Dendritic cell treated with granulocyte-macrophage colony-stimulating factor and Interleukin-4, amounts not matched to agents 40 ng/mL and 50 ng/mL, for 4 days (primary cell): Measurements from ENCODE around the gene NUP50.

Source experiments
- H3K27ac Mint-ChIP-seq: one replicate; pipeline ENCODE4 v1.8.0; 2022; ENCODE audit warnings: mild to moderate bottlenecking, mixed read lengths
- H3K27me3 Mint-ChIP-seq: one replicate; pipeline ENCODE4 v1.8.0; 2022; ENCODE audit warnings: mild to moderate bottlenecking, mixed read lengths
- H3K36me3 Mint-ChIP-seq: one replicate; pipeline ENCODE4 v1.8.0; 2022; ENCODE audit warnings: low read depth, mixed read lengths
- H3K4me1 Mint-ChIP-seq: one replicate; pipeline ENCODE4 v1.8.0; 2022; ENCODE audit warnings: low read depth, mixed read lengths
- H3K4me3 Mint-ChIP-seq: one replicate; pipeline ENCODE4 v1.8.0; 2022; ENCODE audit warnings: mild to moderate bottlenecking, moderate library complexity, mixed read lengths
- H3K9me3 Mint-ChIP-seq: one replicate; pipeline ENCODE4 v1.8.0; 2022; ENCODE audit warnings: mixed read lengths
- intact Hi-C: fragments of 100-400 bp; cut with micrococcal nuclease; formaldehyde crosslinking; loops from one replicate; pipeline ENCODE4 v1.15.0; 2022

NUP50 gene, protein sequence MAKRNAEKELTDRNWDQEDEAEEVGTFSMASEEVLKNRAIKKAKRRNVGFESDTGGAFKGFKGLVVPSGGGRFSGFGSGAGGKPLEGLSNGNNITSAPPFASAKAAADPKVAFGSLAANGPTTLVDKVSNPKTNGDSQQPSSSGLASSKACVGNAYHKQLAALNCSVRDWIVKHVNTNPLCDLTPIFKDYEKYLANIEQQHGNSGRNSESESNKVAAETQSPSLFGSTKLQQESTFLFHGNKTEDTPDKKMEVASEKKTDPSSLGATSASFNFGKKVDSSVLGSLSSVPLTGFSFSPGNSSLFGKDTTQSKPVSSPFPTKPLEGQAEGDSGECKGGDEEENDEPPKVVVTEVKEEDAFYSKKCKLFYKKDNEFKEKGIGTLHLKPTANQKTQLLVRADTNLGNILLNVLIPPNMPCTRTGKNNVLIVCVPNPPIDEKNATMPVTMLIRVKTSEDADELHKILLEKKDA

DNA sequence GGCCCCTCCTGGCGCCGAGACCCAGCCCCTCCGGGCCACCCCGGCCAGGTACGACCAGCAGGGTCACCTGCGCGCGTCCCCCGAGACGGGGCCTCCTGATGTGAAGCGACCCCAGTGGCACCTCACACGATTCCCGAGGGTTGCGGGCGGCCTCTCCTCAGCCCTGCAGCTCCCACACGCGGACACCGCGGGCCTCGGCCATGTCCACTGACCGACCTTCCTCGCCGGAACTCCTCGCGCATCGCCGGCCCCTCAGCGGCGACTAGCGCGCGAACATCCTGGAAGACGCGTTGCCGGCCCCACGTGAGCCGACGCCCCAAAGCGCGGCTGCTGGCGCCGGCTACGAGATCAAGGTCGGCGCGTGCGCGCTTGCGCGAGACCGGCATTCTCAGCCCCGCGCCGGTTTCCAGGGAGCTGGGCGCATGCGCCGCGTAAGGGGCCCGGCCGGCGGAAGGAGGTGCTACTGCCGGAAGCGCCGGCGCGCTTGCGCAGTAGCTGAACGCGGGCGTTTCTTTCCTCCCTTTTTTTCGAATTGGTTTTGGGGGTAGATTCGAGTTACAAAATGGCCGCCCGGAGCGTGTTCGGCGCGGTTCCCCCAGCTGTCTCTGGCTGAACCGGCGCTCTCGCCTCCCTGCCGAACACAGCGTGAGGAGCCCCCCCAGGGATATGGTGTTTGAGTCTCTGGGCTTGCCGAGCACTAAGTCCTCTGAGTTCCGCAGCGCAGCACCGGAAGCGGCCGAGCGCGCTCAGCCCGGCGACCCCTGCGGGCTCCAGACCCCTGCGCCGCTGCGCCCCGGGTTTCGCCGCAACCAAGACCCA is at the start of gene NUP50:
Gene NUP50, plus strand, starts transcription at position 475 of the 819 bp plus-strand sequence. CDS start 4,253 bp downstream, outside the sequence.
- no peaks in the 10 kb centered on the region for H3K27me3 Mint-ChIP-seq
- H3K27ac Mint-ChIP-seq, result peak within 1 kb of the TSS; percentile 92
- H3K9me3 Mint-ChIP-seq, result no peaks in the 10 kb centered on the region
- peaks cover 67% of the 10 kb centered on the region for H3K4me1 Mint-ChIP-seq
- peak within 1 kb of the TSS; percentile 91 for H3K4me3 Mint-ChIP-seq
- intact Hi-C loops, result no loop called here
- H3K36me3 Mint-ChIP-seq, result peaks cover 37% of the 10 kb centered on the region

DNA sequence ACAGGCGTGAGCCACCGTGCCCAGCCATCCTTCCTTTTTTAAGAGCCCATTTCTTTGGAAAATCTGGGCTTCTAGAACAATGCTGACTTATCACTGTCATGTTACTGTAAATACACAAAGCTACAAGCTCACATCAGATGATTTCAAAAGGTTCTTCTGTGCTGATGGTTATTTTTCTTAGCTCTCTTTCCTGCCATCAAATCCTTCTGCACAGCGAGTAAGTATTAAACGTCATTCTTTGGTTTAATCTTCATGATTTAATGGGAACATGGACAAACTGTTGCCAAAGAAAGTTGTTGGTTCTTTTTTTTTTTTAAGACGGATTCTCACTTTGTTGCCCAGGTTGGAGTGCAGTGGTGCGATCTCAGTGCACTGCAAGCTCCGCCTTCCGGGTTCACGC is 43.3 kb upstream of the NUP50 start:
- H3K4me3 Mint-ChIP-seq, result no peak overlapping the region
- H3K27me3 Mint-ChIP-seq, result peaks cover 16% of the 10 kb centered on the region
- H3K9me3 Mint-ChIP-seq, result peaks cover 9% of the 10 kb centered on the region
- H3K4me1 Mint-ChIP-seq, result no peaks in the 10 kb centered on the region
- no peaks in the 10 kb centered on the region for H3K36me3 Mint-ChIP-seq
- no peak overlapping the region for H3K27ac Mint-ChIP-seq
- intact Hi-C loops, result no loop called here

DNA sequence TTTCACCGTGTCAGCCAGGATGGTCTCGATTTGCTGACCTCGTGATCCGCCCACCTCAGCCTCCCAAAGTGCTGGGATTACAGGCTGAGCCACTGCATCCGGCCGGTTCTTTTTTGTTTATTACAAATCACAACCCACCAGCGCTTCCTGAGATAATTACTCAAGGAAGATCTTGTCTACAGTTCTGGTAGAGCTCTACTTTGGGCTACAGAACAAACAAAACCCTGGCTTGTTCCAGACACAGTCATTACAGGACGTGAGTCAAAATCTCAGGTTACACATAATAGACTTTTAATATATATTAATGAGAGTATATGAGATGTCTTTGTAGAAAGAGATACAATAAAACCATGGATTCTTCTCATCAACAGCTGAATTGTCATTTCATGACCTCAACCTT is 42.8 kb upstream of the NUP50 start:
- Mint-ChIP-seq H3K27ac (no peak overlapping the region), H3K27me3 (peaks cover 15% of the 10 kb centered on the region), H3K9me3 (peaks cover 9% of the 10 kb centered on the region), H3K4me1 (no peaks in the 10 kb centered on the region), H3K4me3 (no peak overlapping the region), H3K36me3 (no peaks in the 10 kb centered on the region)
- intact Hi-C loops, result no loop called here

DNA sequence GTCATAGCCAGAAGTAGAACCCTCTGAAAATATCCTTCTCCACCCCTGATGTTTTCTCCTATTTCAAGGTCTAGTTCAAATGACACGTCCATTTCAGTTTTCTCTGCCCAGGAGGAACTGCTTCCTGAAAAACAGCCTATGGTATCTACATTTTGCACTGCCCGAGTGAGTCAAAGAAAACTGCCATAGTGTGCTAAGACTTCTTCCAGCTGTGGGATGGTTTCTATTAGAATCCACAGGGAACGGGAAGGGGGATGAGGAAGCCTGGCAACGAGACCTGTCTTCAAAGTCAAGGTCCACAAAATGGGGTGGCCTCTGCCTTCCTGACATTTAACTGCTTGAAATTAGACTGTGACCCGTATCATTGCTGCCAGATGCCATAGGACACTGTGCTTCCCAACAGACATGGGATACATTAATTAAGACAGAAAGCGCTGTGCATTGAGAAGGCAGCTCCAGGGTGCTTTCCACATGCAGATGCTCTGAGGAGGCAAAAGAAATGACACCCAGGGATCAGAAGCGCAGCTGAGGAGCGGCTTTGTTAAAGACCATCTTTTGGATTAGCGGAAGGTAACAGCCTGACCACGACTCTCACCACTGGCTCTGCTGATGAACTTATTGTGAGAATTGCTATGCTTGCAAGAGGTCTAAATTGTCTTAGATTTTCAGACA is 39.4 kb upstream of the NUP50 start:
- intact Hi-C loops, result no loop called here
- Mint-ChIP-seq H3K9me3 (no peaks in the 10 kb centered on the region), H3K36me3 (no peaks in the 10 kb centered on the region), H3K4me1 (peaks cover 5% of the 10 kb centered on the region), H3K4me3 (no peak overlapping the region), H3K27ac (no peak overlapping the region), H3K27me3 (peaks cover 10% of the 10 kb centered on the region)

DNA sequence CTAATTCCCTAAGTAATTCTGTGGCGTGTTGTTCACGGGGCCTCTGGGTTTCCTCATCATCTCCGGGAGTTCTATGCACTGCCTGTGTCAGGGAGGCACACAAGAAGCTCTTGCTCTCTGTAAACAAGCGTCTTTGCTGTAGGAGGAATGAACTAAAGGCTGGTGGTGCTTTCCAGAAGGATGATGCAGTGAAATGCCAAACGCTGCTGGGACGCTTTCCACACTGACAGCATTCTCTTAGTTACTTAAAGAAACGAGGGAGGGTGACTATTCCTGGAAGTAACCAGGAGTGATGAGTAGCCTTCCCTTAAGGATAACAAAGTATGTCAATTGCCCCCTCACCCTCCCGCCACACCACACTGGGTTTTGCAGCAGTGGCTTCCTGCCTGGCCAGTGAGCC is 38.5 kb upstream of the NUP50 start:
- H3K4me3 Mint-ChIP-seq, result no peak overlapping the region
- H3K9me3 Mint-ChIP-seq, result no peaks in the 10 kb centered on the region
- intact Hi-C loops, result no loop called here
- peaks cover 13% of the 10 kb centered on the region for H3K4me1 Mint-ChIP-seq
- H3K27me3 Mint-ChIP-seq, result peaks cover 9% of the 10 kb centered on the region
- H3K27ac Mint-ChIP-seq, result no peak overlapping the region
- H3K36me3 Mint-ChIP-seq, result no peaks in the 10 kb centered on the region

DNA sequence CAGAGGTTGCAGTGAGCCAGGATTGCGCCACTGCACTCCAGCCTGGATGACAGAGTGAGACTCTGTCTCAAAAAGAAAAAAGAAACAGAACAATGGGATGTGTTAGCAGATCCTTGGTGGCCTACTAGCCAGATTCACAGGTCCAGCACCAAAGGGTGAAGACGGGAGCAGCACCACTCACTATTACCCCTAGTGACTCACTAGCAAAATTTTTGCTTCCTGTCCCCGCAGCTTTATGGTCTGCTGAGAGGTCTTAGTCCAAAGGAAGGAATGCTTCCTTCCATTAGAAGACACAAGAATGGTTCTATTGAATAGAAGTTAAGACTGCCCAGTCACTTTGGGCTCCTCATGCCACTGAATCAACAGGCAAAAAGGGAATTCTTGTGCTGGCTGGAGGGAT is 35.9 kb upstream of the NUP50 start:
- Mint-ChIP-seq H3K27ac (peak overlapping the region; percentile 45), H3K27me3 (peaks cover 5% of the 10 kb centered on the region), H3K36me3 (peaks cover 6% of the 10 kb centered on the region), H3K9me3 (no peaks in the 10 kb centered on the region), H3K4me1 (peaks cover 40% of the 10 kb centered on the region), H3K4me3 (no peak overlapping the region)
- intact Hi-C loops, result no loop called here

DNA sequence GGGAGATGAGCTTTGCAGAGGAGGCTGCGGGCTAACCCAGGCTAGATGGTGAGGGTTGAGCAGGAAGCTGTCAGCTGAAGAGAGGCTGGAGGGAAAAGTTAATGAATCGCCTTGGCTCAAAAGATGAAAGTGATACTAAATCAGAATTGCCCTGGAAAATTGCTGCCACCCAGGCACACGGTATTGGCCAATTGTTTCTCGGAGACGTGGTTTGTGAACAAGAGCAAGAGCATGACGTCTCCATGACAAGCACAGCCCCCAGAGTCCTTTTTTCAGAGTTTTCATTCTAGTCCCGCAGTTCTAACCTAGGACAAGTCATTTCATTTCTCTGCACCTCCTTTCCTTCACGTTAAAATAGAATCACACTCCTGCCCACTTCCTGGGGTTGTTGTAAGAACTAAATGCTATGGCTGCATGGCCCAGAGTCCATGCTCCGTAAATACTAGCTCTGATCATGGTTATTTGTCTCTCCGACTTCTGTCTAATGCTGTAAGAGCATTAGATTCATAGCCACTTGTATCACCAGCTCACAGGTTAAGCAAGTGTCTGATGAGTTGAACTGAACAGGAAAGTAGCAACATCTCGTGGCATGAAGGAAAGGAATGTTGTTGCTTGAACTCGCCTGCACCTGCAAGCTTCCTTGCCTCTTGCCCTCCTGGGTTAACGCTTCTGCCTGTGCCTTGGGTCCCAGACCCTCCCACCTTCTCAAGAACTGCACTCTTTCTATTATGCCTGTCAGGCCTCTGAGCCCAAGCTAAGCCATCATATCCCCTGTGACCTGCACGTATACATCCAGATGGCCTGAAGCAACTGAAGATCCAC is 33.8 kb upstream of the NUP50 start:
- Mint-ChIP-seq H3K27me3 (peaks cover 2% of the 10 kb centered on the region), H3K27ac (peak overlapping the region; percentile 42), H3K36me3 (peaks cover 19% of the 10 kb centered on the region), H3K9me3 (peaks cover 9% of the 10 kb centered on the region), H3K4me3 (no peak overlapping the region), H3K4me1 (peaks cover 40% of the 10 kb centered on the region)
- intact Hi-C loops, result no loop called here

DNA sequence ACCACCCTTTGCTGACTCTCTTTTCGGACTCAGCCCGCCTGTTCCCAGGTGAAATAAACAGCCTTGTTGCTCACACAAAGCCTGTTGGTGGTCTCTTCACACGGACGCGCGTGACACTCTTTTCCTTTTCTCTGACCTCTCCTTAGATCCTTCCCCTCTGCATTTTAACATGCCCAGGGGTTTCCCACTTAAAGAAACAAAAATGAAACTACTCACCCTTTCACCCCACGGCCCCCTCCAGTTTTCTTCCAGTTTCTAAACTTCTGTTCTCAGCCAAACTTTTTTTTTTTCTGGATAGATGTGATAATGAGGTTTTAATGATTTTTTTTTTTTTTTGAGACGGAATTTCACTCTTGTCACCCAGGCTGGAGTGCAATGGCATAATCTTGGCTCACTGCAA is 32.8 kb upstream of the NUP50 start:
- intact Hi-C loops, result no loop called here
- peaks cover 21% of the 10 kb centered on the region for H3K36me3 Mint-ChIP-seq
- no peaks in the 10 kb centered on the region for H3K27me3 Mint-ChIP-seq
- H3K4me3 Mint-ChIP-seq, result peak overlapping the region; percentile 10
- peaks cover 9% of the 10 kb centered on the region for H3K9me3 Mint-ChIP-seq
- peaks cover 40% of the 10 kb centered on the region for H3K4me1 Mint-ChIP-seq
- peak overlapping the region; percentile 42 for H3K27ac Mint-ChIP-seq

DNA sequence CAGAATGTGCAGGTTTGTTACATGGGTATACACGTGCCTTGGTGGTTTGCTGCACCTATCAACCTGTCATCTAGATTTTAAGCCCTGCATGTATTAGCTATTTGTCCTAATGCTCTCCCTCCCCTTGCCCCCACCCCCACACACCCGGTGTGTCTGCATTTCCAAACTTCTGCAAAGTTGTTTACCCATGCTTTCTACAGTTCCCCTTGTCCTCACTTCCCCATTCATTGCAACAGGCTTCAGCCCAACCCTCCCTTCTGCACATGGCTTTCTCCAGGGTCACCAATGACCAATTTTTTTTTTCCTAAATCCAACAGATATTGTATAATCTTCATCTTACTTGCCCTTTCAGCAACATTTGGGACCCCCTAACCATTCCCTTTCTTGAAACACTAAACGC is 32.0 kb upstream of the NUP50 start:
- peaks cover 21% of the 10 kb centered on the region for H3K36me3 Mint-ChIP-seq
- H3K27me3 Mint-ChIP-seq, result no peaks in the 10 kb centered on the region
- H3K27ac Mint-ChIP-seq, result peak overlapping the region; percentile 82
- intact Hi-C loops, result no loop called here
- peaks cover 9% of the 10 kb centered on the region for H3K9me3 Mint-ChIP-seq
- H3K4me3 Mint-ChIP-seq, result no peak overlapping the region
- H3K4me1 Mint-ChIP-seq, result peaks cover 40% of the 10 kb centered on the region

DNA sequence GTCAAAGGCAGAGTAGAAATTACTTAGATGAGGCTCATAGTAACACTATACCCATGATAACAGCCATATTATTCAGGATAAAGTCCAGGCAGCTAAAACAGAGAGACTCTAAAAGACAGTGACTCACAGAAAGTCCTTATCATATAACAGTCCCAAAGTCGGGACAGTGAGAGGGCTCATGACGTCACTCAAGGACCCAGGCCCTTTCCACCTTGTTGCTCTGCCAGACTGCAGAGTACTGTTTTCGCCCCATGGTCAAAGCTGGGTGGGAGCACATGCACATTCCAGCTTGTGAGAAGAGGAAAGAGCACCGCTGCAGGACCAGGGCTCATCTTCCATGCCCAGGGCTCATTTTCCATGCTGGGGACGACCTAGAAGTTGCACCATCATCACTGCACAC is 29.4 kb upstream of the NUP50 start:
- intact Hi-C loops, result no loop called here
- H3K36me3 Mint-ChIP-seq, result peaks cover 28% of the 10 kb centered on the region
- no peak overlapping the region for H3K4me3 Mint-ChIP-seq
- H3K9me3 Mint-ChIP-seq, result peaks cover 9% of the 10 kb centered on the region
- no peak overlapping the region for H3K27ac Mint-ChIP-seq
- H3K27me3 Mint-ChIP-seq, result no peaks in the 10 kb centered on the region
- H3K4me1 Mint-ChIP-seq, result peaks cover 35% of the 10 kb centered on the region

DNA sequence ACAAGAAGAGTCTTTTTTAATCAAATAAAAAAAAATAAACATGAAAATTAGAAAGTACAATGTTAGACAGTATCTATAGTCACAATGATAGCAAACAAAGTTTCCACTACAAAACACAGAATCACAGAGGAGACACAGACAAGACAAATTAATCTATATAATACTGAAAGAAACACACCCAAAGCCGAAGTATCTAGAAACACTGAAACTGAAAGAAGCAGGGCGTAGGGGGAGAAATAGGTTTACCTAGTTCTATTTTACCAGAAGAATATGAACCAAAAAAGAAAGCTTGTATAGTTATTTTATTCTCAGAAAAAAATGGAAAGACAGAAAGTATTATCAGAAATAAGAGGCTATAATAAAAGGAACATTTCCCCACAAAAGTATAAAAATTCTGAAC is 27.1 kb upstream of the NUP50 start:
- H3K27me3 Mint-ChIP-seq, result no peaks in the 10 kb centered on the region
- no peak overlapping the region for H3K4me3 Mint-ChIP-seq
- intact Hi-C loops, result no loop called here
- peaks cover 9% of the 10 kb centered on the region for H3K9me3 Mint-ChIP-seq
- peaks cover 13% of the 10 kb centered on the region for H3K4me1 Mint-ChIP-seq
- peaks cover 39% of the 10 kb centered on the region for H3K36me3 Mint-ChIP-seq
- H3K27ac Mint-ChIP-seq, result no peak overlapping the region

DNA sequence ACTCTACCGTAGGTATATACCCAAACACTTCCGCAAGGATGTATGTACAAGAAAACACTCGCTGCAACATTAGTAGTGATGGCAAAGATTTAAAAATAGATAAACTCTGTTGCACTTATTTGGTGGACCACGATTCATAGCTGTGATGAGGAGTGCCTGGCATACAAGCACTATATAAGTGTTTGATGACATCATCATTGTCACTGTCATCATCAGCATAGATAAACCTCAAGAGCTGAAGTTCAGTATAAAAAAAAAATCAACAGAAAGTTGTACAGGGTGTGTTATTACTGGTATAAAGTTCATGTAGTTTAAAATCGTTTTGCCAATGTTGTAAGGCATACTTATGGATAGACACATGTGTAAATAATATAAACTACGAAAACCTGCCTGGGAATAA is 24.0 kb upstream of the NUP50 start:
- Mint-ChIP-seq H3K4me3 (no peak overlapping the region), H3K9me3 (peaks cover 9% of the 10 kb centered on the region), H3K27ac (no peak overlapping the region), H3K27me3 (no peaks in the 10 kb centered on the region), H3K36me3 (peaks cover 36% of the 10 kb centered on the region), H3K4me1 (peaks cover 12% of the 10 kb centered on the region)
- intact Hi-C loops, result no loop called here

DNA sequence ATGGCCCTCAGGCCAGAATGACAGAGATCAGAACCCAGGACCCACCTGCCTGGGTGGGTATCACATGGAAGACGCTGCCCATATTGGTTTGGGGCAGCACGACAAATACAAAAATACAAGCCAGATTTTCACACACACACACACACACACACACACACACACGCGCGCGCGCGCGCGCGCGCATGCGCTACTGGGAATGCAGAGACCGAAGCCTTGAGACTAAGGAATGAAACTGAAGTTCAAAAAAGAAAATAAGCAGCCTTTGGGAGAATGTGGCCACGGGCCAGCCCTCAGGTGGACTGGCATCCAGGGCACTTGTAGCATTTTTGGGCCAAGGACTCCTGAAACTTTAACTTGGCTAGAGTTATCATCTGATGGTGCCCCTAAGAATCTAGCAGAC is 21.3 kb upstream of the NUP50 start:
- Mint-ChIP-seq H3K4me1 (peaks cover 12% of the 10 kb centered on the region), H3K9me3 (peaks cover 9% of the 10 kb centered on the region)

More for the DNA sequence above, 21.3 kb upstream of the NUP50 start:
- Mint-ChIP-seq H3K27ac (no peak overlapping the region), H3K4me3 (no peak overlapping the region), H3K36me3 (peaks cover 27% of the 10 kb centered on the region), H3K27me3 (no peaks in the 10 kb centered on the region)
- intact Hi-C loops, result no loop called here
